ENCODE data around the gene TNK2. TPM values are rescaled to one million over a fixed set of nuclear protein-coding genes. Genes with fewer than 3 reads are reported as not detected.

The TNK2 gene
- total and polyA plus RNA-seq, 9 donors = 25.6 to 135 (median 103) TPM

DNA sequence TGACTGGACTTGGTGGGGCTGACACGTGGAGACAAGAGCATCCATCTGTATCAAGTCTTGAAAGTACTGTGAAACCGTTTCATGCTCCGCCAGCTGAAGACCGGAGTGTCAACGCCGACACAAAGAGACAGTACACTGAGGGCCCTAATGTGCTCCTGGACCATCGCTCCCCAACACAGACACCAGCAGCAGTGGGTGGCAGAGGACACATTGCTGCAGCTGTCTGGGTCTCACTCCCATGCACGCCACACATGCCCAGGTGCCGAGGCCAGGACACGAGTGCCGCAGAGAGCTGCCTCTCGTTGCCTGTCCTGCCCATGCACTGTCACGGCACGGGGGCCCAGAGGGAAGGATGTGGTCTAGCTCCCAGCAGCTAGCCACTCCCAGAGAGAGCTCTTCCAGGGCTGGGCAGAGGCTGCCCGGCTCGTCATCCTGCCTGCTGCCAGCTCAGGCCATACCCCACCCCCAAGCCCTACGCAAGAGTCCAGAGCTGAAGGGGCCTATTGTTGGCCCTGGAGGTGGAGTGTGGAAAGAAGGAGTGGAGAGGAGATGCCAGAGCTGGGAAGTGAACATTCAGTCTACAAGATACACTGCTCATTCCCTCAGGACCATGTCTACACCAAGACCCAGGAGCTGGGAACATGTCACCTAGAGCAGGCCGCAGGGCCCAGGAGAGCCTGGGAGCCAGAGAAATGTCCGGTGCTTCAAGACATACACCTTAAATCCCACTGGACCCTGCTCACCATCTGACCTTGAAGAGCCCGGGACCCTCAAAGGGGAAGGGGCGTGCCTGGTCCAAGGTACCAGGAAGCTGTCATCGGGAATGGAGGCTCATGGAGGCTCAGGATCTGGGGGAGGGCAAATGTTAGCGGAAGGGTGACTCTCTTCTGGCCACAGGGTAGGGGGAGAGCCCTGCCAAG is 7.7 kb downstream of the TNK2 start:
- no peaks in the 10 kb centered on the region for H3K27me3 ChIP-seq (ENCODE audit: control insufficient read depth, insufficient read depth, low read length)
- peak; percentile 59 for DNase-seq
- 79% methylated on average over 18 of the region's 23 CpGs for WGBS (ENCODE audit: insufficient coverage)
- H3K9me3 ChIP-seq (replicated peaks; ENCODE audit: control insufficient read depth, low read depth, low read length) = no peaks in the 10 kb centered on the region
- H3K4me1 ChIP-seq (ENCODE audit: control insufficient read depth, insufficient read depth, low read length) = peaks cover 51% of the 10 kb centered on the region
- no peak overlapping the region for H3K4me3 ChIP-seq (ENCODE audit: low read length)
- peak overlapping the region; percentile 59 for H3K27ac ChIP-seq (ENCODE audit: low read length)
- peaks cover 6% of the 10 kb centered on the region for H3K36me3 ChIP-seq (ENCODE audit: control insufficient read depth, insufficient read depth, low read length)

DNA sequence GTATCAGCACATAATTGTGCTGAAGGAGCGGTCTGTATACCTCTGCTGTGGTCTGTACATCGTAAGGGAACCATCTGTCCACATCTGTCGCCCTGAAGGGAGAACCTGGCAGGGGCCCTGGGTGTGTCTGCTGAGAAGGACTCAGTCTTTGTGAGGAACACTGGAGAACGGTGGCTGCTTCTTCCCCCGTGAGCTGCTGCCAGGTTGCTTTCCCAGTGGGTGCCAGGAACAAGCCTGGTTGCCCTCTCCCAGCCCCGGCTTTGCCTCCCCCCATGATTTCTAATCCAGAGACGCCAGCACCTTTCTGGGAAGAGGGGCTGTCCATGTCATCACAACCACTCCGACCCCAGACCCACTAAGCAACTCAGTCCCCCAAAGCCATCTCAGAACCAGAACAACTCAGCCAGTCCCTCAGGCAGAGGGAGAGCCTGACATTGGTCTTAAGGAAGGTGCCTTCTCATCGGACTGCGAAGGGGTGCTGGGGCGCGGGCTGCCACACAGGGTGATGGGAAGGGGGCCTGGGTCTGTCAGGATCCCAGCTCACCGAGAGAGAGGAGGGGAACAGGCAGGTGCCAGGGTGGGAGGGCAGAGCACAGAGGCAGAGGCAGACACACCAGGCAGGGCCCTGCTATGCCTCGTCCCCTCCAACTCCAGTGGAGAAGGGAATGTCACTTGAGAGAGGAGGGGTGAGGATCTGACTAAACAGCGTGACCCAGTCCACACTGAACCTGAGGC is 8.5 kb downstream of the TNK2 start:
- Histone ChIP-seq H3K27ac (ENCODE audit: low read length) (peak overlapping the region; percentile 42), H3K4me3 (ENCODE audit: low read length) (no peak overlapping the region), H3K4me1 (ENCODE audit: control insufficient read depth, insufficient read depth, low read length) (peaks cover 59% of the 10 kb centered on the region), H3K9me3 (replicated peaks; ENCODE audit: control insufficient read depth, low read depth, low read length) (no peaks in the 10 kb centered on the region), H3K27me3 (ENCODE audit: control insufficient read depth, insufficient read depth, low read length) (no peaks in the 10 kb centered on the region), H3K36me3 (ENCODE audit: control insufficient read depth, insufficient read depth, low read length) (peaks cover 6% of the 10 kb centered on the region)
- no peak for DNase-seq
- 74% methylated on average over 13 of the region's 15 CpGs for WGBS (ENCODE audit: insufficient coverage)

DNA sequence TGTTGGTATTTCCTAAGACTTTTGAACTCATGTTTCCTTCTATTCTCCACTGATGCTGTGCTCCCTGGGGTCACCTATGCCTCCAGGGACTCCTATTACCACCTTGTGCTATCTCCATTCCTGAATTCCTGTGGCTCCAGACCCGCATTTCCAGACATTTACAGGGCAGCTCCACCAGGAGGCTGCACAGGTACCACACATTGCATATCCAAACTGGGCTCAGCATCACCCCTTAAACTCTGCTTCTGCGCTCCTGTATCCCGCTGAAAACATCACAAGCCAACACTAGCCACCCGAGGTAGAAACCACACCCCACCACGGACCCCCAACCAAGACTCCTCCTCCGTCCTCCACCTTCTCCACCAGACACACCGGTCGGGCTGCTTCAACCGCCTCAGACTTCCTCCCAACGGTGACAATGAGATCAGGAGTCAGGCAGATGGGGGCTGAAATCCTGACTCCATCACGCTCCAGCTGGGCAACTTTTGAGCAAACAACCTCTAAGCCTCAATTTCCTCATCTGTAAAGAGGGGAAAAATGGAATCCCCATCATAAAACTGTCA is 10.4 kb downstream of the TNK2 start:
- no peaks in the 10 kb centered on the region for H3K9me3 ChIP-seq (replicated peaks; ENCODE audit: control insufficient read depth, low read depth, low read length)
- peaks cover 78% of the 10 kb centered on the region for H3K4me1 ChIP-seq (ENCODE audit: control insufficient read depth, insufficient read depth, low read length)
- no peaks in the 10 kb centered on the region for H3K27me3 ChIP-seq (ENCODE audit: control insufficient read depth, insufficient read depth, low read length)
- H3K4me3 ChIP-seq (ENCODE audit: low read length) = no peak overlapping the region
- peaks cover 6% of the 10 kb centered on the region for H3K36me3 ChIP-seq (ENCODE audit: control insufficient read depth, insufficient read depth, low read length)
- H3K27ac ChIP-seq (ENCODE audit: low read length) = peak overlapping the region; percentile 35
- no peak for DNase-seq
- WGBS (ENCODE audit: insufficient coverage) = 41% methylated on average over 10 of the region's 11 CpGs

DNA sequence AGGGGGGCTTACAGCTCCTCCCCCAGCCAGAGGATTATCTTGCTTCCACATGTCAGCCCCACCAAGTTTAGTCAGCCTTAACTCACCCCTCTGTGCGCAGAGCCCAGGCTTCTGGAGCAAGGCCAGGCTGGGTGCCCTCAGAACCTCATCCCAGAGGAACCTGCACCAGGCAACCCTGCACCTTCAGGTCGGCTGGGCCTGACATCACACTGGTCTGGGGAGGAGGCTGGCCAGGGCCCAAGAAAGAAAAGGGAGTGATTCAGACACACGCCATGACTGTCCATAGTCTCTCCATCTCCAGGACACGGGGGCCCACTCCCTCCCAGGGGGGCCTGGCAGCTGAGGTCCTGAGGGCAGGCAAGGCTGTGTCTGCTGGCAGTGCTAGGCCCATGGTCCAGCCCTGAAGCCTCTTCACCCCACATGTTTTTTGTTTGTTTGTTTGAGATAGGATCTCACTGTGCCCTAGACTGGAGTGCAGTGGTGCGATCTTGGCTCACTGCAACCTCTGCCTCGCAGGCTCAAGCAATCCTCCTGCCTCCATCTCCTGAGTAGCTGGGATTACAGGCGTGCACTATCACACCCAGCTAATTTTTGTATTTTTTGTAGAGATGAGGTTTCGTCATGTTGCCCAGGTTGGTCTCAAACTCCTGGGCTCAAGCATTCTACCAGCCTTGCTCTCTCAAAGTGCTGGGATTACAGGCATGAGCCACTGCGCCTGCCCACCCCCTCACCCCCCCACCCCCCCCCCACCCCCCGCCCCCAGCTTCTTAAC is 11.1 kb downstream of the TNK2 start:
- H3K27ac ChIP-seq (ENCODE audit: low read length) = peak overlapping the region; percentile 89
- DNase-seq = peak; percentile 52
- WGBS (ENCODE audit: insufficient coverage) = 20% methylated on average over 2 of the region's 10 CpGs
- peaks cover 82% of the 10 kb centered on the region for H3K4me1 ChIP-seq (ENCODE audit: control insufficient read depth, insufficient read depth, low read length)
- no peaks in the 10 kb centered on the region for H3K9me3 ChIP-seq (replicated peaks; ENCODE audit: control insufficient read depth, low read depth, low read length)
- H3K36me3 ChIP-seq (ENCODE audit: control insufficient read depth, insufficient read depth, low read length) = peaks cover 6% of the 10 kb centered on the region
- no peaks in the 10 kb centered on the region for H3K27me3 ChIP-seq (ENCODE audit: control insufficient read depth, insufficient read depth, low read length)
- H3K4me3 ChIP-seq (ENCODE audit: low read length) = no peak overlapping the region

DNA sequence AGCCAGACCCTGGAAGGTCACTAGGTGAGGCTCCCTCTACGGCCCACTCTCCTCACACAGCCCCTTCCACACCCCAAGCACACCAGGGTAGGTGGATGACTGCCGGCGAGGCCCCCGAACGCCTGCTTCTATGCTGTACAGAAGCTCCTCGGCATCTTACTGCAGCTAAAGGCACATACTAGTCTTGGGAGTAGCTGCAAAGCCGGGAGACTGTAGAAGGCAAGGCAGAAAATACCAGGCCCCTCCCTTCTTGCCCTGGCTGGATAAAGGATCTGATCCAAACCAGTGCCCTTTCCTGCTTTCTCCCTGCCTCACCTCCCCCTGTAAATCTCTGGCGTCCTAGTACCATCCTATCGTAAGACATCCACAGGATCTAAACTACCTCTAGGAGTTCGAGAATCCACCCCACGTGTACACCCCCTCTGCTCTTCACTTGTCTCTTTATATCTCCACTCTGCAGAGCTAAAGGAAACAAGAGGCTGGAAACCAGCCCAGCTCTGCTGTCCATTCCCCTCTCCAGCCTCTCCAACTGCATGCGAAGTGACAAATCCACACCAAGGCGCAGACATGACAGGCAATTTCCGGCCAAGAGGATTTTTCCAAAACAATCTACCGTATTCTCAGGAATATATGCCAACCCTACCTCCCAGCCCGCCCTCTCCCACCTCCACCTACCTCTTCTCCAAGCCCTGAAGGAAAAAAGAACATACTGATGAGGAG is 11.8 kb downstream of the TNK2 start:
- DNase-seq = peak; percentile 94
- 10% methylated on average over 7 of the region's 16 CpGs for WGBS (ENCODE audit: insufficient coverage)

DNA sequence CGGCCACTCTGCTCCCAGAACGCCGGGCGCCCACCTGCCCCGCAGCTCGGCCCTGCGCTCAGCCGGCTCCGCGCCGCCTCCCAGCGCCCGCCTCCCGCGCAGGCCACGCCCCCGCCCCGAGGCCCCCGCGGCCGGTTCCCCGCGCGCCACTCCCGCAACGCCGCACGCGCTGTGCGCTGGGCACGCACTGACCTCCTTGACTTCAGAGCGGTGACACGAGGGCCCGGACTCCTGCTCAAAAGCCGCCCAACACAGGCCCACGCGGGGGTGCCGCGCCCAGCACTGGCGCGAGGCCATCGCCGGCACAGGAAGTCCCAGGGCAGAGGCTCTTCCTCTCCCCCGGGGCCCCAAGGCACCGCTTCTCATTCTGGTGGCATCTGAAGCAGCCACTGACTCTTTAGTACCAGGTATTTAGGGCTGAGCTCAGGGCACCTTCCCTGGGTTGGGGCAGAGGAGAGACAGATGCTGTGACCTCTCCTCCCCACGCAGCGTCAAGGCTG is 12.4 kb downstream of the TNK2 start:
- peak; percentile 57 for DNase-seq
- under 1% methylated on average over 46 of the region's 47 CpGs for WGBS (ENCODE audit: insufficient coverage)
- no peaks in the 10 kb centered on the region for H3K9me3 ChIP-seq (replicated peaks; ENCODE audit: control insufficient read depth, low read depth, low read length)
- H3K27me3 ChIP-seq (ENCODE audit: control insufficient read depth, insufficient read depth, low read length) = no peaks in the 10 kb centered on the region
- peaks cover 78% of the 10 kb centered on the region for H3K4me1 ChIP-seq (ENCODE audit: control insufficient read depth, insufficient read depth, low read length)
- peak overlapping the region; percentile 89 for H3K27ac ChIP-seq (ENCODE audit: low read length)
- H3K36me3 ChIP-seq (ENCODE audit: control insufficient read depth, insufficient read depth, low read length) = peaks cover 4% of the 10 kb centered on the region
- peak overlapping the region; percentile 60 for H3K4me3 ChIP-seq (ENCODE audit: low read length)

More for the DNA sequence above, 11.8 kb downstream of the TNK2 start:
- Histone ChIP-seq H3K4me3 (ENCODE audit: low read length) (peak overlapping the region; percentile 45), H3K27ac (ENCODE audit: low read length) (peak overlapping the region; percentile 89), H3K4me1 (ENCODE audit: control insufficient read depth, insufficient read depth, low read length) (peaks cover 82% of the 10 kb centered on the region), H3K9me3 (replicated peaks; ENCODE audit: control insufficient read depth, low read depth, low read length) (no peaks in the 10 kb centered on the region), H3K36me3 (ENCODE audit: control insufficient read depth, insufficient read depth, low read length) (peaks cover 6% of the 10 kb centered on the region), H3K27me3 (ENCODE audit: control insufficient read depth, insufficient read depth, low read length) (no peaks in the 10 kb centered on the region)

DNA sequence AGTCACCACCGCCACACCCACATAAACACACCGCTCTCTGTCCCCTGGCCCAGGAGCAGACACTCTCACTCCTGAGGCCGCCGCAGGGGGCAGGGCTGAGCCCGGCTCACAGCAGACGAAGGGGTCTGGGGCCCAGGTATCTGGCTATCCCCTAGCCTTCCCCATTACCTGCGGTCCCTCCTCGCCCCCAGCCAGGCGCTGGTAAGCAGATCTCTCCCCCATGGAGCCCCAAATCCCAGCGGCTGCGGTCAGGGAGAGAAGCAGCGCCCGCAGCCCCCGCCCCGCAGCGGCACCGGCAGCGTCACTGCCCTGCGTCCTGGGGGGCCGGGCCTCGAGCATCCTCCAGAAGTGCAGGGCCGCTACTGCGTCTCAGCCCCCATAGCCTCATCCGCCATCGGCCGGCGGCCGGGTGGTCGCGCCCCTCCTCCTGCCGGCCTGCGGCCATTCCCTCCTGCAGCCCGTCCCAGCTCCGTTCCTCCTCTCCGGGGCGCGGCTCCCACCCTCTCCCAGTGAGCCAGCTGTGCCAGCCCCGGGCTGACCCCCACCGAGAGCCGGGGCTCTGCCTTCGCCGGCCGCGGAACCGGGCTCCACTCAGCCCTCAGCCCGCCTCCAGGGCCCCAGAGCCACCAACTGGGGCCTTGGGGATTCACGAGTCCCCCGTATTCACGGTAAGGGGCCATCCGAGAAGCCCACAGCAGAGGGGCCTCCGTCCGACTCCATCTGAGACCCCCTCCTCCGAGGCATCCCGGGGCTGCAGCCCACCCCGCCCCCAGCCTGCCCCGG is 13.1 kb downstream of the TNK2 start:
- Histone ChIP-seq H3K4me1 (ENCODE audit: control insufficient read depth, insufficient read depth, low read length) (peaks cover 77% of the 10 kb centered on the region), H3K36me3 (ENCODE audit: control insufficient read depth, insufficient read depth, low read length) (no peaks in the 10 kb centered on the region), H3K4me3 (ENCODE audit: low read length) (peak overlapping the region; percentile 60), H3K9me3 (replicated peaks; ENCODE audit: control insufficient read depth, low read depth, low read length) (no peaks in the 10 kb centered on the region), H3K27ac (ENCODE audit: low read length) (peak overlapping the region; percentile 69), H3K27me3 (ENCODE audit: control insufficient read depth, insufficient read depth, low read length) (no peaks in the 10 kb centered on the region)
- WGBS (ENCODE audit: insufficient coverage) = under 1% methylated on average over 54 of the region's 56 CpGs
- DNase-seq = no peak

DNA sequence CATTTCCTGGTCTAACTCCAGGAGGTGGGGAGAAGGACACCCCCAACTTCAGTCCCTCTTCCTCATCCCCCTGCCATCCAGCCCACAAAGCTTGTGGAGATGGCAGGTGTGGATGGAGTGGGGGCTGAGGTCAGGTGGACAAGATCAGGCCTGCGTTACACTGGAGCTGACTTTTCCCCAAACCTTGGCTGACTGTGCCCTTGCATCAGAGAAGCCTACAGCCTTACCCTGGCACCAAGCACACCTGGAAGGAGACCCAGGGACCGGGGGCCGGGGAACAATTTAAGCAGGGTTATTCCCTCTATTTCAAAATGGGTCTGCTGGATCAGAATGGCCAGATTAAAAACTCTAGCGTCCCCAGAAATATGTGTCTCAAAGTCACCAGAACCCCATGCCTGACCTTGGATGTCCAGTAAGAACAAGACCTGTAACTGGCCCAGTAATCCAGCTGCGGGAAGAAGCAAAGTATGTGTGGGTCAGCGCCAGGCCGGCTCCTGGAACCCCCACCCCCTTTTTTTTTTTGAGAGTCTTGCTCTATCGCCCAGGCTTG is 14.4 kb downstream of the TNK2 start:
- H3K36me3 ChIP-seq (ENCODE audit: control insufficient read depth, insufficient read depth, low read length) = no peaks in the 10 kb centered on the region
- no peak for DNase-seq
- peak overlapping the region; percentile 89 for H3K27ac ChIP-seq (ENCODE audit: low read length)
- H3K27me3 ChIP-seq (ENCODE audit: control insufficient read depth, insufficient read depth, low read length) = no peaks in the 10 kb centered on the region
- WGBS (ENCODE audit: insufficient coverage) = 85% methylated on average over 5 of the region's 8 CpGs
- no peak overlapping the region for H3K4me3 ChIP-seq (ENCODE audit: low read length)
- H3K9me3 ChIP-seq (replicated peaks; ENCODE audit: control insufficient read depth, low read depth, low read length) = no peaks in the 10 kb centered on the region
- peaks cover 83% of the 10 kb centered on the region for H3K4me1 ChIP-seq (ENCODE audit: control insufficient read depth, insufficient read depth, low read length)
